HG02571 (cell line): ENCODE data around the gene SHB.
A peak's percentile ranks its signal among the peaks of the same experiment; 100 is the strongest.

Experiments used
- ATAC-seq: cut with Tn5 transposase; IDR thresholded peaks from one replicate; pipeline ENCODE4 v1.9.1; 2021; ENCODE audit warnings: mild to moderate bottlenecking, moderate library complexity; ENCODE audit not compliant: unreplicated experiment

Gene SHB

GRCh38 chr9:37994639-37995347 lies 74.2 kb downstream of the SHB start:
- peak; percentile 85 for ATAC-seq

DNA sequence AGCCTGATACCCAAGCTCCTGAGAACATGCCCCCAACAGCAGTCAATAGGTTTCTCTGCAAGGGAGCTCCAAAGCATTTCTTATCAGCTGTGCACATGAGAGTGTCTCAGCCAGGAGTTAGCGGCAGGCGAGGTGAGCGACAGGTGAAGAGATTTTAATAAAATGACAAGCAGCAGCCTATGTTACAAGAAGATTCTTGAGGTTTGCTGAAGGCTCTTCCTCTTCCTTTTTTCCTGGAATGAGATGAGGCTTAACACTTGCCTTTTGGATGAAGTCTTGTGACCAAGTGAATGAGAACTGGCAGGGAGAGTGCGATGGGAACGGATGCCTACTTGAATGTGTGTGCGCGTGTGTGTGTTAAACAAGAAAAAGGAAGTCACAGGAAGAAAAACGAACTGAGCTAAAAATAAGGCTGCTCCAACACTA lies 76.1 kb downstream of the SHB start:
- ATAC-seq, result no peak

DNA sequence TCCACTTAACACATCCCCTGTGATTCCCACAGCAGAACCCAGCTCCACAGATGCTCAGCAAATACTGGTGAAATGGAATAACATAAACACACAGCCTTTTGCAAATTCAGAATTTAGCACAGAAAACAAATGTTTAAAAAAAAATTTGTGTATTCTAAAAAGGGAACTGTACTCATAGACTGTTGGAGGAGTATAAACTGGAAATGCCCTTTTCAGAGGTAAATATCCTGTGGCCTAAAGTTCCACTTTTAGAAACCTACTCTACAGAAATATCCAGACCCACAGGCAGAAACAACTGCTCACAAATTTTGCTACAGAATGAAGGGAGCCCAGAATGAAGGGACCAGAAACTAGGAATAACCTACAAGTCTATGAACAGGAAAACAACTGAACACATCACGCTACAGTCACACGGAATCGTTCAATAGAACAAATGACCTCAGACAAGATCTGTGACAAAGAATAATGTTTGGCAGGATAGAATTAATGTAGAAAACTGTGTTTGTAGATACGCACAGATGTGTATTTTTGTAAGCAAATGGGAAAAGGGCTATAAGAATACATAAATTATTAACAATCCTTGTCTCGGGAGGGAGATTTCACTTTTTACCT lies 78.5 kb downstream of the SHB start:
- ATAC-seq, result no peak

DNA sequence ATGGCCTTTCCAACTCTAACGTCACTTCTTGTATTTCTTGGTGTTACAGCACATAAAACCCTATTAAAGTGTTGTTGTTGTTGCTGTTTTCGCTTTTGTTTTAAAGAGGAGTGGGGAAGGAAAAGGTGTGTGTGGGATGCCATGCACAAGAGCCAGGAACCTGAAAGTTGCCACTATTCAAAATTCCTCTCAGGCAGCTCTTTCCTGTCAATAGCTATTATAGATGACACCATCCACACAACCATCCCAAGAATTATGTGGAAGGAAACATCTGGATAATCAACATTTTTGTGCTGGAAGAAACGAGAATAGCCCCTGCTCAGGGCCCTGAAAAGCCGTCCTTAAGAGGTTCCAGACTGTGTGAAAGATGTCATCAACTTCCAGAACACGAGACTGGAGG lies 79.3 kb downstream of the SHB start:
- ATAC-seq, result no peak

DNA sequence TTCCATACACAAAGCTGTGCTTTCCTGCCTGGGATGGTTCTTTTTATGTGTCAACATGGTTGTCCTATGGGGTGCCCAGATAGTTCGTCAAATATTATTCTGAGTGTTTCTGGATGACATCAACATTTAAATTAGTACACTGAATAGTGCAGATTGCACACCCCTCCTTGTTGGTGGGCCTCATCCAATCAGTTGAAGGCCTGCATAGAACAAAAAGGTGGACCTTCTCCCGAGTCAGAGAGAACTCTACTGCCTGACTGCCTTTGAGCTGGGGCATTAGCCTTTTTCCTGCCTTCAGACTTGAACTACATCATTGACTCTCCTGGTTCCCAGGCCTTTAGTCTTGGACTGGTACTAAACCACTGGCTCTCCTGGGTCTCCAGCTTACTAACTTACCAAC lies 80.4 kb downstream of the SHB start:
- ATAC-seq, result no peak

- no peak for ATAC-seq
Observed at GRCh38 chr9:37988041-37988440, 81.0 kb downstream of the SHB start.

DNA sequence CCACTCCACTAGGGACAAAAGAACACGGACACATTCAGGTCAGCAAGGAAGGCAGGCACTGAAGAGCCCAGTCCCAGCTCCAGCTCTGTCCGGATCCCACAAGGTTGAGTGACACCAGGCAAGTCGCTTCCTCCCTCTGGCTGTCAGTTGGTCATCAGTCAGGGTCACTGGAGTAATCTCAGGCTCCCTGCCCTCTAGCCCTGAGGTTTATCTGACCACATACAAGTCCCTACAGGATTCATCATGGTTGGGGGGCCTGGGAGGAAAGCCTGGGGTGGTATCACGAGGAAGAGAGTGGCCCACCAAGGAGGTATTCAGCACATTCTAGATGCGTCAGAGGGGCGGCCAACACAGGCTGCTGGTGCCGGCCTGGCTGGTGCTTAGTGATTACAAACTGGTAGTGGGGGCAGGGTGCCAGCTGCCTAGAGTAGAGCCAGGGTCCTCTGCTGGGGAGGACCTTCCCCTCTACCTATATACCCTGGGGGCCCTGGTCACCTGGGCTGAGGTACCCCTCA lies 81.5 kb downstream of the SHB start:
- no peak for ATAC-seq

GRCh38 chr9:37986771-37987258 lies 82.2 kb downstream of the SHB start:
- ATAC-seq, result no peak

DNA sequence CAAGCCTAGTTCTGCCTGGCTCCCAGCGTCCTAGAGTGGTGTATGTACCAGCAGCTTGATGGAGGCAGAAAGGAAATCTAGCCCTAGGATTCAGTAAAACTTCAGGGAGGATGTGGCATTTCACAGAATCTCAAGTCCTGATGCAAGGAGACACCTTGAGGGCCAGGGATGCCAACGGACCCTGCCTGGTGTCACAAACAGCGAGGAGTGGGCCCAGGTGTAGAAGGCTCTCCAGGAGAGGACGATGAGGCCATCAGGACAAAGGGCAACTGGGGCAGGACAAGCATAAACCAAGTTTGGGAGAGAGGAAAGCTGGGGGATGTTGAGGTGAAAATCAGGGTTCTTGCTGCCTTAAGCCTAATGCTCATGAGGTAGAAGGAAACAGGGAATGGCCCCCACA lies 83.0 kb downstream of the SHB start:
- ATAC-seq, result no peak

GRCh38 chr9:37984672-37985611 lies 84.1 kb downstream of the SHB start:
- ATAC-seq, result no peak

GRCh38 chr9:37984278-37984671 lies 84.8 kb downstream of the SHB start:
- no peak for ATAC-seq

- ATAC-seq, result no peak
Observed at GRCh38 chr9:37983381-37984067, 85.5 kb downstream of the SHB start.

GRCh38 chr9:37979844-37980243 lies 89.2 kb downstream of the SHB start:
- no peak for ATAC-seq

DNA sequence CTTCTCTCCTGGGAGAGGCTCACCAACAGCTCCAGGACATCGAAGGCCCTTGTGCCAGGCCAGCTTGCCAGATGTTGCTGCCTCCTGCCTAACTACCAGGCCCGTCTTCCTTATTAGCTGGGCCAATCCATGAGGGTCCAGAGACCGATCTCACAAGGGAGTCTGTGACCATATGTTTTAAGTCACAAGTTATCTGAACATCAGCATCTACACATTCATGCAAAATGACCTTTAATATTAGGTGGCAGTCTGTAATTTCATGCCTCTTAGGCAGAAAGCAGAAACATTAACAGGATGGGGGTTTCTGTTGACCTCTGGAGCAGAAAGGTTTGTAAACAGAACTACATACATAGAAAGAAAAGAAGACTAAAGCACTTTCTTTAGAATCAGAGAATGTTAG lies 90.0 kb downstream of the SHB start:
- no peak for ATAC-seq

GRCh38 chr9:37978481-37978864 lies 90.6 kb downstream of the SHB start:
- ATAC-seq, result no peak

GRCh38 chr9:37977851-37978480 lies 91.1 kb downstream of the SHB start:
- ATAC-seq, result no peak

DNA sequence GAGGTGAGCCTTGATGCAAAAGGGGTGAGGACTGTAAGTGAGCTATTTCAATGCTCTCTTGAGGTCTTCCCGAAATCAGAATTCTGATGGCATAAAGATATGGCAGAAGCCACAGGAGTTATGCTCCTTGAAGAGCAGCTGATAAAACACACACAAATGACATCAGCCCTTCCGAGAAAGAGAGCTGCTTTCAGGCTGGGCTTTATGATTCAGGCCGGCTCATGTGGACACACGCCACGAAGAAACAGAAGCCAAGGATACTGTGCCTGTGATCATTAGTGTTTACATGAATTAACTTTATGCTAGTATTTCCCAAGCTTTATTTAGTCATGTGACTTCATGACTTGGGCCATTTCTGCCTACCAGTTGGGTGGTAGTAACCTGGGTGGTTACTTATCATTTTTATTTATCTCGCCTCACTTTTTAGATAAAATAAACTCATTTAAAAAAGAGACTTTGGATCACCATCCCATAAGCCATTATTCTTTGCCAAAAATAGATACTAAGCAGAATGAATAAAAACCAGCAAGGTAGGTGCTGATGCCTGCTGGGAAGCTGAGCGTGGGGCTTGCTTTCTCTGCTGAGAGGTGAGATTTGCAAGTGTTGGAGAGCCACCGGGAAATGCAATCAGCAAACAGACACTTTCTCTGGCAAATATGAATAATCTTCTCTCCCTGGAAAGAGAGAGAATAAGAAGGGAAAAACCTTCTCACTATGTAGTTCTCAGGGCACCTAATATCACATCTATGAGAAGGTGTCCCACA lies 92.1 kb downstream of the SHB start:
- no peak for ATAC-seq

GRCh38 chr9:37975639-37976038 lies 93.4 kb downstream of the SHB start:
- no peak for ATAC-seq

DNA sequence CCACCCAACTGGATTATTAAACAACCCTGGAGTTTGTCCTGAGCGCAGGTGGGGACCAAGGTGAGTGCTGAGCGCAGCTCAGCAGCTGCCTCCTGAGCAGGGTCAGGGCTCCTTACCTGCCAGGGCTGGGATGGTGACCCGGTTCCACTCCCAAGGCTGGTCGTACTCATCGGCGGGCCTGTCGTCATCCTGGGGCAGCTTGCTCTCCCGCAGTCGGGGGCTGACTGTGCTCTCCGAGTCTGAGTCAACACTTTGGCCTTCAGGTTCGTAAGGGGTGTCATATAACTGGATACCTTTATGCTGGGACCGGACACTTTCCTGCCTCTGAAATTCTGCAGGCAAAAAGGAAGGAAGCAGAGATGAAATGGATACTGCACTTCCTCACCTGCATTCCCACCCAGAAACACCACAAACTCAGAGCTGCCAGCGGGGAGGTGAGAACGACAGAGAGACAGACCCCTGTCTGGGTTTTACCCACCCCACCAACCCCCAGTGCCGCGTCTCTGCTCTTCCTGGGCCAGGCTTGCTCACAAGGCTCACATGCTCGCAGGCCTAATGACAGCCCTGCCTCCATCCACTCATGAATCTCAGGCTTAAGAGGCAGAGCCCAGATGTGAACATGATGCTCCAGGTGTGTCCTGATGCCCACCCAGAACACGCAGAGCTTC lies 94.4 kb downstream of the SHB start:
- no peak for ATAC-seq
